Measurements from ENCODE around the gene ASTN2. TPM values are rescaled to one million over a fixed set of nuclear protein-coding genes. Genes with fewer than 3 reads are reported as not detected.

The ASTN2 gene
- total and polyA plus RNA-seq, 9 of the 15 experiments (the other 6 are each of a cell fraction or from before 2014, with no cell fraction given), result 0.56 to 3.5 (median 1.9) TPM

DNA sequence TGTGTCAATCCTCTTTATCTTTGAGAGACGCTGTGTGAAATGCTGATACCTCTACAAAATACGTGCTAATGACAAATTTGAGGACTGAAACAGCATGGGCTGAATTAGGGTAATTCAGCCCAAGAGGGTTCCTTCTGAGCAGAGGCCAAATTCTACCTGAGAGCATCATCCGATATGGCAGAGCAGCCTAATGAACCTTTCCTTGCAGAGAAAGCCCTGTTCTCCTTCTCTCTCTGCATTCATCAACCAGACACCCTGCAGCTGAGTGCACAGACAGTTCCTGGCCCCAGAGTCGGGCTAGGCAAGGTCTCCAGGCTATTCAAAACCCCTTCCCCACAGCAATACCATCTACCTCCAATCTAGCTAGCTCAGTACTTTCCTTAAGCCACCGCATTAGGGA lies 649.8 kb downstream of the ASTN2 start:
- 0% methylated on average over 4 of the region's 5 CpGs for WGBS (ENCODE audit: insufficient coverage, low coverage, missing lambda C conversion rate)
- Histone ChIP-seq H4K20me1 (replicated peaks; ENCODE audit: control insufficient read depth, insufficient read depth, low read length) (no peaks in the 10 kb centered on the region), H3K9ac (ENCODE audit: insufficient read depth in 1 of 2, low read depth in 2 of 2, low read length in 2 of 2) (no peak overlapping the region), H3K79me2 (ENCODE audit: control insufficient read depth, insufficient read depth, low read length) (no peaks in the 10 kb centered on the region), H3K4me1 (replicated peaks in 1 of 2; ENCODE audit: control insufficient read depth in 2 of 2, insufficient read depth in 2 of 2, low read length in 2 of 2) (no peaks in the 10 kb centered on the region), H3K27ac (ENCODE audit: extremely low read depth, low read depth, low read length) (no peak overlapping the region), H2AFZ (ENCODE audit: low read depth, low read length) (no peak overlapping the region), H3K9me3 (replicated peaks; ENCODE audit: control insufficient read depth, insufficient read depth, low read depth, low read length) (no peaks in the 10 kb centered on the region), H3K4me2 (ENCODE audit: insufficient read depth, low read length) (no peak overlapping the region), H3K4me3 (no peak overlapping the region), H3K36me3 (ENCODE audit: control insufficient read depth, insufficient read depth, low read length) (no peaks in the 10 kb centered on the region), H3K27me3 (ENCODE audit: control insufficient read depth in 2 of 2, insufficient read depth in 2 of 2, low read length in 2 of 2) (no peaks in the 10 kb centered on the region), H3K9me1 (ENCODE audit: control insufficient read depth, insufficient read depth, low read length) (no peaks in the 10 kb centered on the region)
- DNase-seq (ENCODE audit: extremely low read depth in 1 of 4, low spot score in 3 of 4) (no peak), FAIRE-seq (no peak), ATAC-seq (no peak)
- ChIA-PET CTCF (ENCODE audit: low intra/inter-chr PET ratio) (no interaction called here), POLR2A (no interaction called here)
- TF ChIP-seq, protein P1, sequence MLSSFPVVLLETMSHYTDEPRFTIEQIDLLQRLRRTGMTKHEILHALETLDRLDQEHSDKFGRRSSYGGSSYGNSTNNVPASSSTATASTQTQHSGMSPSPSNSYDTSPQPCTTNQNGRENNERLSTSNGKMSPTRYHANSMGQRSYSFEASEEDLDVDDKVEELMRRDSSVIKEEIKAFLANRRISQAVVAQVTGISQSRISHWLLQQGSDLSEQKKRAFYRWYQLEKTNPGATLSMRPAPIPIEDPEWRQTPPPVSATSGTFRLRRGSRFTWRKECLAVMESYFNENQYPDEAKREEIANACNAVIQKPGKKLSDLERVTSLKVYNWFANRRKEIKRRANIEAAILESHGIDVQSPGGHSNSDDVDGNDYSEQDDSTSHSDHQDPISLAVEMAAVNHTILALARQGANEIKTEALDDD (IDR thresholded peaks at IDR 0.05), result no peak
- TF ChIP-seq, protein P2, sequence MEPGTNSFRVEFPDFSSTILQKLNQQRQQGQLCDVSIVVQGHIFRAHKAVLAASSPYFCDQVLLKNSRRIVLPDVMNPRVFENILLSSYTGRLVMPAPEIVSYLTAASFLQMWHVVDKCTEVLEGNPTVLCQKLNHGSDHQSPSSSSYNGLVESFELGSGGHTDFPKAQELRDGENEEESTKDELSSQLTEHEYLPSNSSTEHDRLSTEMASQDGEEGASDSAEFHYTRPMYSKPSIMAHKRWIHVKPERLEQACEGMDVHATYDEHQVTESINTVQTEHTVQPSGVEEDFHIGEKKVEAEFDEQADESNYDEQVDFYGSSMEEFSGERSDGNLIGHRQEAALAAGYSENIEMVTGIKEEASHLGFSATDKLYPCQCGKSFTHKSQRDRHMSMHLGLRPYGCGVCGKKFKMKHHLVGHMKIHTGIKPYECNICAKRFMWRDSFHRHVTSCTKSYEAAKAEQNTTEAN (CRISPR knock-in tag; IDR thresholded peaks at IDR 0.05), result no peak
- TF ChIP-seq, protein P3, sequence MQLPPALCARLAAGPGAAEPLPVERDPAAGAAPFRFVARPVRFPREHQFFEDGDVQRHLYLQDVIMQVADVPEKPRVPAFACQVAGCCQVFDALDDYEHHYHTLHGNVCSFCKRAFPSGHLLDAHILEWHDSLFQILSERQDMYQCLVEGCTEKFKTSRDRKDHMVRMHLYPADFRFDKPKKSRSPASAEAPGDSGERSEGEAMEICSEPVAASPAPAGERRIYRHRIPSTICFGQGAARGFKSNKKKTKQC (CRISPR knock-in tag; IDR thresholded peaks at IDR 0.05), result no peak
- TF ChIP-seq ADNP (tag; IDR thresholded peaks at IDR 0.05) (no peak), MTA2 (IDR thresholded peaks at IDR 0.05; ENCODE audit: low read depth) (no peak), NR2C1 (IDR thresholded peaks at IDR 0.05) (no peak), NR2C1 (tag; IDR thresholded peaks at IDR 0.05) (no peak), ZNF347 (CRISPR knock-in tag; IDR thresholded peaks at IDR 0.05; ENCODE audit: low read depth) (no peak), HNRNPH1 (optimal IDR thresholded peaks at IDR 0.05; ENCODE audit: low read depth, low read length) (no peak), PRPF4 (IDR thresholded peaks at IDR 0.05; ENCODE audit: insufficient read depth, low read depth, low read length, poor library complexity, severe bottlenecking) (no peak), KDM1A (IDR thresholded peaks at IDR 0.05) (no peak), TEAD4 (IDR thresholded peaks at IDR 0.05; ENCODE audit: low read length) (no peak), TEAD4 (CRISPR knock-in tag; IDR thresholded peaks at IDR 0.05; ENCODE audit: borderline replicate concordance) (no peak), PYGO2 (tag; IDR thresholded peaks at IDR 0.05) (no peak)
- TF ChIP-seq, protein P4, sequence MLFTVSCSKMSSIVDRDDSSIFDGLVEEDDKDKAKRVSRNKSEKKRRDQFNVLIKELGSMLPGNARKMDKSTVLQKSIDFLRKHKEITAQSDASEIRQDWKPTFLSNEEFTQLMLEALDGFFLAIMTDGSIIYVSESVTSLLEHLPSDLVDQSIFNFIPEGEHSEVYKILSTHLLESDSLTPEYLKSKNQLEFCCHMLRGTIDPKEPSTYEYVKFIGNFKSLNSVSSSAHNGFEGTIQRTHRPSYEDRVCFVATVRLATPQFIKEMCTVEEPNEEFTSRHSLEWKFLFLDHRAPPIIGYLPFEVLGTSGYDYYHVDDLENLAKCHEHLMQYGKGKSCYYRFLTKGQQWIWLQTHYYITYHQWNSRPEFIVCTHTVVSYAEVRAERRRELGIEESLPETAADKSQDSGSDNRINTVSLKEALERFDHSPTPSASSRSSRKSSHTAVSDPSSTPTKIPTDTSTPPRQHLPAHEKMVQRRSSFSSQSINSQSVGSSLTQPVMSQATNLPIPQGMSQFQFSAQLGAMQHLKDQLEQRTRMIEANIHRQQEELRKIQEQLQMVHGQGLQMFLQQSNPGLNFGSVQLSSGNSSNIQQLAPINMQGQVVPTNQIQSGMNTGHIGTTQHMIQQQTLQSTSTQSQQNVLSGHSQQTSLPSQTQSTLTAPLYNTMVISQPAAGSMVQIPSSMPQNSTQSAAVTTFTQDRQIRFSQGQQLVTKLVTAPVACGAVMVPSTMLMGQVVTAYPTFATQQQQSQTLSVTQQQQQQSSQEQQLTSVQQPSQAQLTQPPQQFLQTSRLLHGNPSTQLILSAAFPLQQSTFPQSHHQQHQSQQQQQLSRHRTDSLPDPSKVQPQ (CRISPR knock-in tag; IDR thresholded peaks at IDR 0.05; ENCODE audit: borderline replicate concordance), result no peak
- intact Hi-C loops (cut with micrococcal nuclease), result no loop called here
- BruUV-seq (replicated peaks), result no TSS peak
- in situ Hi-C loops (cut with MboI), result no loop called here

All from K562 (cell line).